K562 (cell line): ENCODE results near the gene ATP6V1A. TPM values are rescaled to one million over a fixed set of nuclear protein-coding genes. Genes with fewer than 3 reads are reported as not detected.

Experiments
- ATAC-seq: fragments of 200-7000 bp; cut with Tn5 transposase; 3 replicates; pipeline ENCODE4 v1.9.1; 2020; ENCODE audit warnings: moderate library complexity
- BruUV-seq: library from RNA; stranded (reverse); fragments of 400-500 nt; replicated peaks from 2 replicates; lab custom pipeline; 2021; lab: Mats Ljungman, UMichigan
- CTCF ChIA-PET: fragments of 300-600 bp; formaldehyde crosslinking; extraction: SDS; loops from one replicate; lab custom pipeline; 2021; ENCODE audit warnings: low intra/inter-chr PET ratio; lab: Yijun Ruan, JAX
- POLR2A ChIA-PET: fragments of 300-600, 350-650 bp; sonication (Branson Sonifier 250); formaldehyde crosslinking; extraction: SDS; loops from one replicate; lab custom pipeline; 2021; ENCODE audit warnings: antibody characterized with exemption, inconsistent platforms; lab: Yijun Ruan, JAX
- DNase-seq, 4 experiments: peaks; one replicate each; pipeline versions ENCODE4 v3.0.0 to v3.0.0-alpha.2; 2011 to 2018; ENCODE audit warnings: low spot score in 3 of 4, mixed read lengths in 3 of 4; ENCODE audit errors: extremely low read depth in 1 of 4
- FAIRE-seq: peaks from 2 replicates; lab custom pipeline; 2011; peaks lifted over from hg19 to GRCh38; lab: Jason Lieb, UNC
- H2AFZ ChIP-seq: 2 replicates; pipeline ENCODE4 v1.6.0; 2011; ENCODE audit warnings: low read depth, low read length, control low read depth, inconsistent platforms
- H3K27ac ChIP-seq: fragments of 200-600 bp; 3 replicates; pipeline ENCODE4 v1.8.0; 2011; ENCODE audit warnings: low read depth, mild to moderate bottlenecking, control low read depth, inconsistent platforms, low read length, moderate library complexity, mixed read lengths; ENCODE audit errors: extremely low read depth
- H3K27me3 ChIP-seq, 2 experiments: fragments of 300-600 bp in 1 of 2; 2 replicates in 1 of 2; 3 replicates in 1 of 2; pipeline versions ENCODE4 v1.6.0 to v1.8.0; 2011; ENCODE audit warnings: inconsistent platforms in 2 of 2, low read length in 2 of 2, mild to moderate bottlenecking in 1 of 2, mixed read lengths in 1 of 2, moderate library complexity in 1 of 2; ENCODE audit not compliant: control insufficient read depth in 2 of 2, insufficient read depth in 2 of 2
- H3K36me3 ChIP-seq: fragments of 300-600 bp; 3 replicates; pipeline ENCODE4 v1.8.0; 2011; ENCODE audit warnings: mild to moderate bottlenecking, low read length, inconsistent platforms; ENCODE audit not compliant: control insufficient read depth, insufficient read depth
- H3K4me1 ChIP-seq, 2 experiments: fragments of 200-600 bp in 1 of 2; replicated peaks in 1 of 2; 2 replicates in 1 of 2; 3 replicates in 1 of 2; pipeline versions ENCODE4 v1.5.1 to v1.8.0; 2011; ENCODE audit warnings: inconsistent platforms in 2 of 2, low read length in 2 of 2, mild to moderate bottlenecking in 1 of 2, mixed read lengths in 1 of 2, moderate library complexity in 1 of 2; ENCODE audit not compliant: control insufficient read depth in 2 of 2, insufficient read depth in 2 of 2
- H3K4me2 ChIP-seq: 2 replicates; pipeline ENCODE4 v1.6.1; 2011; ENCODE audit warnings: low read length, control low read depth, inconsistent platforms, mixed read lengths; ENCODE audit not compliant: insufficient read depth
- H3K4me3 ChIP-seq: fragments of 200-600 bp; sonication (generic), shearing (Covaris generic); 2 replicates; pipeline ENCODE4 v1.5.1; 2016; ENCODE audit warnings: control low read depth, inconsistent platforms
- H3K79me2 ChIP-seq: fragments of 200-600 bp; 3 replicates; pipeline ENCODE4 v1.8.0; 2011; ENCODE audit warnings: low read length, inconsistent platforms; ENCODE audit not compliant: control insufficient read depth, insufficient read depth
- H3K9ac ChIP-seq, 2 experiments: 2 replicates each; pipeline versions ENCODE4 v1.6.0 to v1.6.1; 2011; ENCODE audit warnings: low read depth in 2 of 2, low read length in 2 of 2, control low read depth in 1 of 2, inconsistent platforms in 1 of 2, mild to moderate bottlenecking in 1 of 2, mixed read lengths in 1 of 2; ENCODE audit not compliant: insufficient read depth in 1 of 2
- H3K9me1 ChIP-seq: one replicate; pipeline ENCODE4 v1.6.0; 2011; ENCODE audit warnings: inconsistent platforms, mild to moderate bottlenecking, low read length, moderate library complexity; ENCODE audit not compliant: control insufficient read depth, insufficient read depth
- H3K9me3 ChIP-seq: replicated peaks from 2 replicates; pipeline ENCODE4 v1.5.1; 2011; ENCODE audit warnings: low read depth, low read length, inconsistent platforms; ENCODE audit not compliant: control insufficient read depth, insufficient read depth
- H4K20me1 ChIP-seq: replicated peaks from 2 replicates; pipeline ENCODE4 v1.6.1; 2011; ENCODE audit warnings: low read length, inconsistent platforms, mixed read lengths; ENCODE audit not compliant: control insufficient read depth, insufficient read depth
- BRF1 ChIP-seq: IDR thresholded peaks from 3 replicates; pipeline ENCODE4 v1.6.1; 2011; ENCODE audit warnings: borderline replicate concordance, mild to moderate bottlenecking; ENCODE audit not compliant: insufficient read length; ENCODE audit errors: extremely low read depth
- CCAR2 ChIP-seq: fragments of 200-400 bp; formaldehyde crosslinking; IDR thresholded peaks from 2 replicates; pipeline ENCODE4 v1.6.1; 2017; ENCODE audit warnings: mild to moderate bottlenecking, low read depth, low read length
- CHCHD3 ChIP-seq: fragments of 250-450 bp; sonication (Bioruptor Pico); IDR thresholded peaks from 2 replicates; pipeline ENCODE4 v2.1.2; 2022; ENCODE audit warnings: mild to moderate bottlenecking
- MAFK ChIP-seq: IDR thresholded peaks from 2 replicates; pipeline ENCODE4 v1.6.1; 2011; ENCODE audit warnings: low read length, improper control_type of control experiment
- POLR2G ChIP-seq: fragments of 200-400 bp; formaldehyde crosslinking; IDR thresholded peaks from 2 replicates; pipeline ENCODE4 v1.6.1; 2017; ENCODE audit warnings: low read depth, mild to moderate bottlenecking, antibody characterized with exemption, low read length, moderate library complexity
- RREB1 ChIP-seq: fragments of 250-450 bp; sonication (Bioruptor Pico); IDR thresholded peaks from 2 replicates; pipeline ENCODE4 v1.4.0; 2020
- SAFB2 ChIP-seq: fragments of 200-400 bp; formaldehyde crosslinking; IDR thresholded peaks from 2 replicates; pipeline ENCODE4 v1.6.1; 2018; ENCODE audit warnings: borderline replicate concordance, low read length, low read depth, moderate library complexity; ENCODE audit not compliant: severe bottlenecking
- SETDB1 ChIP-seq: IDR thresholded peaks from one replicate; pipeline ENCODE4 v1.6.1; 2012; ENCODE audit warnings: low read length, control low read depth, inconsistent platforms
- SPI1 ChIP-seq: IDR thresholded peaks from 2 replicates; pipeline ENCODE4 v1.6.1; 2011; ENCODE audit warnings: low read depth, low read length, control low read depth, borderline replicate concordance
- TRIM25 ChIP-seq: fragments of 450-650 bp; IDR thresholded peaks from 2 replicates; pipeline ENCODE4 v1.7.0; 2016; ENCODE audit warnings: borderline replicate concordance
- VEZF1 ChIP-seq: fragments of 200-800 bp; sonication (Bioruptor generic); IDR thresholded peaks from 2 replicates; pipeline ENCODE4 v1.6.1; 2017; ENCODE audit warnings: missing genetic modification characterization, missing compliant biosample characterization
- ZNF311 ChIP-seq: fragments of 250-450 bp; sonication (Bioruptor Pico); IDR thresholded peaks from 2 replicates; pipeline ENCODE4 v1.4.0; 2020; ENCODE audit warnings: mild to moderate bottlenecking, moderate library complexity
- ZNF445 ChIP-seq: fragments of 250-450 bp; sonication (Bioruptor Pico); IDR thresholded peaks from 2 replicates; pipeline ENCODE4 v1.4.0; 2020; ENCODE audit warnings: low read depth, mild to moderate bottlenecking, moderate library complexity
- ZNF507 ChIP-seq: conservative IDR thresholded peaks from 2 replicates; pipeline ENCODE4 v1.6.1; 2017; ENCODE audit warnings: missing genetic modification characterization, missing compliant biosample characterization
- WGBS: fragments of 100-300 bp; shearing (Covaris generic); methylation state at CpG from one replicate; pipeline ENCODE4 v1.1.6; 2016; ENCODE audit warnings: low coverage, mixed read lengths; ENCODE audit not compliant: insufficient coverage; ENCODE audit errors: missing lambda C conversion rate; 5-methylcytosine and 5-hydroxymethylcytosine counted together
- in situ Hi-C: fragments of 300-500 bp; cut with MboI; formaldehyde crosslinking; loops from 4 replicates; pipeline ENCODE4 v1.15.0; 2018; ENCODE audit warnings: inconsistent platforms, mixed read lengths
- intact Hi-C: fragments of 100-400 bp; cut with micrococcal nuclease; formaldehyde crosslinking; loops from 2 replicates; pipeline ENCODE4 v1.14.2; 2022
- polyA plus RNA-seq, 8 experiments: library from polyadenylated mRNA; depleted of rRNA in 4 of 8; stranded (reverse) in 5 of 8; unstranded in 3 of 8; fragments of >200 nt; fragmentation: Nextera tagmentation in 2 of 8; fragmentation: Illumina TruSeq in 1 of 8; extraction: Ambion mirVana in 2 of 8; extraction: Trizol in 1 of 8; gene quantifications; 2 replicates each; pipeline versions ENCODE4 v1.2.1 to v1.2.3, GENCODE V29; 2011 to 2014; ENCODE audit warnings: inconsistent platforms in 1 of 8, missing spikeins in 1 of 8
- total RNA-seq, 7 experiments: library from RNA; depleted of rRNA in 6 of 7; stranded (reverse); fragments of >200 nt in 6 of 7; fragmentation: Illumina TruSeq in 2 of 7; extraction: Trizol in 2 of 7; gene quantifications; 2 replicates each; pipeline versions ENCODE4 v1.2.1 to v1.2.3, GENCODE V29; 2011 to 2021; ENCODE audit warnings: low replicate concordance in 1 of 7

ATP6V1A gene
- total and polyA plus RNA-seq, 9 of the 15 experiments (the other 6 are each of a cell fraction or from before 2014, with no cell fraction given): 23.6 to 57.1 (median 39.9) TPM

- no peak for TF ChIP-seq TRIM25
- no peak for TF ChIP-seq ZNF445 (CRISPR knock-in tag)
- TF ChIP-seq ZNF311 (CRISPR knock-in tag): no peak
- no peak for TF ChIP-seq SAFB2
- TF ChIP-seq BRF1: no peak
- no peak for TF ChIP-seq POLR2G
These were observed 25.2 kb downstream of the ATP6V1A start (continued) for GRCh38 chr3:113771993-113772392.

GRCh38 chr3:113773381-113773780, 26.5 kb downstream of the ATP6V1A start:
- H3K4me3 ChIP-seq: no peak overlapping the region
- H3K79me2 ChIP-seq: peaks cover 3% of the 10 kb centered on the region; the same call in 1 of the 3 replicates
- no peaks in the 10 kb centered on the region for H3K9me1 ChIP-seq
- H3K4me2 ChIP-seq: no peak overlapping the region
- H3K4me1 ChIP-seq: no peaks in the 10 kb centered on the region; a peak in 2 of 5 replicates
- no peak overlapping the region for H2AFZ ChIP-seq
- CTCF ChIA-PET: no interaction called here
- POLR2A ChIA-PET: interaction anchor here (0.7 kb wide), 1 partner anchor 10 kb away, joined by 3 read pairs; no protein-coding TSS in a partner anchor
- WGBS: 69% methylated on average over 3 of the region's 3 CpGs
- no peaks in the 10 kb centered on the region for H3K9me3 ChIP-seq
- no peak overlapping the region for H3K9ac ChIP-seq
- intact Hi-C loops: no loop called here
- ATAC-seq (no peak), DNase-seq (no peak), FAIRE-seq (no peak)
- in situ Hi-C loops: no loop called here
- H3K27me3 ChIP-seq: no peaks in the 10 kb centered on the region
- H3K36me3 ChIP-seq: 0 out of 3 replicates have a peak, but pooled peaks cover 2% of the 10 kb centered on the region
- H4K20me1 ChIP-seq: no peaks in the 10 kb centered on the region; the same call in 1 of the 2 replicates
- H3K27ac ChIP-seq: no peak overlapping the region
- BruUV-seq: no TSS peak
- TF ChIP-seq MAFK (no peak), SPI1 (no peak), VEZF1 (CRISPR knock-in tag) (no peak), SETDB1 (no peak), CHCHD3 (CRISPR knock-in tag) (no peak), ZNF507 (tag) (no peak), RREB1 (no peak), CCAR2 (no peak)
